OCI-LY3 (cell line): ENCODE measurements around the gene PPP2CA.

Experiments used
- CTCF ChIP-seq: fragments of 200-600, 300-600 bp; sonication (generic); IDR thresholded peaks from 2 replicates; pipeline ENCODE4 v1.5.1; 2014; ENCODE audit warnings: antibody characterized with exemption, low read length, low read depth
- EZH2phosphoT487 ChIP-seq: fragments of 200-600 bp; shearing (Covaris generic); IDR thresholded peaks from 2 replicates; pipeline ENCODE4 v1.6.1; 2018; ENCODE audit warnings: antibody characterized with exemption, mixed run types, low read depth

GRCh38 chr5:134209477-134210245, 16.2 kb downstream of the PPP2CA start:
- TF ChIP-seq CTCF (no peak), EZH2phosphoT487 (no peak)
